ENCODE measurements around the gene SEC23B. TPM values are rescaled to one million over a fixed set of nuclear protein-coding genes. Genes with fewer than 3 reads are reported as not detected.
A peak's percentile ranks its signal among the peaks of the same experiment; 100 is the strongest.

SEC23B gene
- total and polyA plus RNA-seq, 2 of the 13 experiments (the other 11 are each of a cell fraction or from before 2014, with no cell fraction given) = 114 to 120 TPM

GRCh38 chr20:18507218-18508191 is at the start of gene SEC23B (continued):
- TF ChIP-seq FIP1L1 (IDR thresholded peaks at IDR 0.05; ENCODE audit: borderline replicate concordance, insufficient read depth, low read depth, low read length) (0 out of 2 replicates have a peak, but pooled peaks have one; percentile 83), ZNF331 (CRISPR knock-in tag; IDR thresholded peaks at IDR 0.05) (peak; percentile 73), ZNF781 (CRISPR knock-in tag; IDR thresholded peaks at IDR 0.05; ENCODE audit: borderline replicate concordance, not compliant biosample characterization) (peak; percentile 98), KDM4B (CRISPR knock-in tag; IDR thresholded peaks at IDR 0.05) (no peak; the same call in 1 of the 2 replicates), GABPB1 (CRISPR knock-in tag; IDR thresholded peaks at IDR 0.05) (peak; percentile 96), BORCS8-MEF2B (CRISPR knock-in tag; IDR thresholded peaks at IDR 0.05) (peak; percentile 88), SYNCRIP (IDR thresholded peaks at IDR 0.05; ENCODE audit: insufficient read depth, low read depth, low read length) (no peak), HMG20A (CRISPR knock-in tag; IDR thresholded peaks at IDR 0.05; ENCODE audit: borderline replicate concordance) (no peak; the same call in none of the 2 replicates), DBP (CRISPR knock-in tag; IDR thresholded peaks at IDR 0.05; ENCODE audit: not compliant biosample characterization) (peak; percentile 64), ZNF75D (CRISPR knock-in tag; IDR thresholded peaks at IDR 0.05; ENCODE audit: borderline replicate concordance) (no peak), ZMYM2 (CRISPR knock-in tag; IDR thresholded peaks at IDR 0.05) (0 out of 2 replicates have a peak, but pooled peaks have one; percentile 60), ZNF333 (CRISPR knock-in tag; IDR thresholded peaks at IDR 0.05; ENCODE audit: borderline replicate concordance) (0 out of 2 replicates have a peak, but pooled peaks have one; percentile 18), ZBTB38 (CRISPR knock-in tag; IDR thresholded peaks at IDR 0.05) (peak; percentile 13; the same call in 1 of the 2 replicates), ZFP62 (CRISPR knock-in tag; IDR thresholded peaks at IDR 0.05) (no peak), ZSCAN29 (CRISPR knock-in tag; conservative IDR thresholded peaks at IDR 0.05) (peak; percentile 74; the same call in 1 of the 2 replicates), NCOA1 (CRISPR knock-in tag; IDR thresholded peaks at IDR 0.05) (peak; percentile 70; the same call in 1 of the 2 replicates), ARNT2 (CRISPR knock-in tag; IDR thresholded peaks at IDR 0.05; ENCODE audit: low read depth) (peak; percentile 93)
- TF ChIP-seq, protein P1, sequence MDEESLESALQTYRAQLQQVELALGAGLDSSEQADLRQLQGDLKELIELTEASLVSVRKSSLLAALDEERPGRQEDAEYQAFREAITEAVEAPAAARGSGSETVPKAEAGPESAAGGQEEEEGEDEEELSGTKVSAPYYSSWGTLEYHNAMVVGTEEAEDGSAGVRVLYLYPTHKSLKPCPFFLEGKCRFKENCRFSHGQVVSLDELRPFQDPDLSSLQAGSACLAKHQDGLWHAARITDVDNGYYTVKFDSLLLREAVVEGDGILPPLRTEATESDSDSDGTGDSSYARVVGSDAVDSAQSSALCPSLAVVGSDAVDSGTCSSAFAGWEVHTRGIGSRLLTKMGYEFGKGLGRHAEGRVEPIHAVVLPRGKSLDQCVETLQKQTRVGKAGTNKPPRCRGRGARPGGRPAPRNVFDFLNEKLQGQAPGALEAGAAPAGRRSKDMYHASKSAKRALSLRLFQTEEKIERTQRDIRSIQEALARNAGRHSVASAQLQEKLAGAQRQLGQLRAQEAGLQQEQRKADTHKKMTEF (CRISPR knock-in tag; IDR thresholded peaks at IDR 0.05) = peak; percentile 99
- TF ChIP-seq, protein P2, sequence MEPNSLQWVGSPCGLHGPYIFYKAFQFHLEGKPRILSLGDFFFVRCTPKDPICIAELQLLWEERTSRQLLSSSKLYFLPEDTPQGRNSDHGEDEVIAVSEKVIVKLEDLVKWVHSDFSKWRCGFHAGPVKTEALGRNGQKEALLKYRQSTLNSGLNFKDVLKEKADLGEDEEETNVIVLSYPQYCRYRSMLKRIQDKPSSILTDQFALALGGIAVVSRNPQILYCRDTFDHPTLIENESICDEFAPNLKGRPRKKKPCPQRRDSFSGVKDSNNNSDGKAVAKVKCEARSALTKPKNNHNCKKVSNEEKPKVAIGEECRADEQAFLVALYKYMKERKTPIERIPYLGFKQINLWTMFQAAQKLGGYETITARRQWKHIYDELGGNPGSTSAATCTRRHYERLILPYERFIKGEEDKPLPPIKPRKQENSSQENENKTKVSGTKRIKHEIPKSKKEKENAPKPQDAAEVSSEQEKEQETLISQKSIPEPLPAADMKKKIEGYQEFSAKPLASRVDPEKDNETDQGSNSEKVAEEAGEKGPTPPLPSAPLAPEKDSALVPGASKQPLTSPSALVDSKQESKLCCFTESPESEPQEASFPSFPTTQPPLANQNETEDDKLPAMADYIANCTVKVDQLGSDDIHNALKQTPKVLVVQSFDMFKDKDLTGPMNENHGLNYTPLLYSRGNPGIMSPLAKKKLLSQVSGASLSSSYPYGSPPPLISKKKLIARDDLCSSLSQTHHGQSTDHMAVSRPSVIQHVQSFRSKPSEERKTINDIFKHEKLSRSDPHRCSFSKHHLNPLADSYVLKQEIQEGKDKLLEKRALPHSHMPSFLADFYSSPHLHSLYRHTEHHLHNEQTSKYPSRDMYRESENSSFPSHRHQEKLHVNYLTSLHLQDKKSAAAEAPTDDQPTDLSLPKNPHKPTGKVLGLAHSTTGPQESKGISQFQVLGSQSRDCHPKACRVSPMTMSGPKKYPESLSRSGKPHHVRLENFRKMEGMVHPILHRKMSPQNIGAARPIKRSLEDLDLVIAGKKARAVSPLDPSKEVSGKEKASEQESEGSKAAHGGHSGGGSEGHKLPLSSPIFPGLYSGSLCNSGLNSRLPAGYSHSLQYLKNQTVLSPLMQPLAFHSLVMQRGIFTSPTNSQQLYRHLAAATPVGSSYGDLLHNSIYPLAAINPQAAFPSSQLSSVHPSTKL (CRISPR knock-in tag; IDR thresholded peaks at IDR 0.05) = peak; percentile 67
- TF ChIP-seq, protein P3, sequence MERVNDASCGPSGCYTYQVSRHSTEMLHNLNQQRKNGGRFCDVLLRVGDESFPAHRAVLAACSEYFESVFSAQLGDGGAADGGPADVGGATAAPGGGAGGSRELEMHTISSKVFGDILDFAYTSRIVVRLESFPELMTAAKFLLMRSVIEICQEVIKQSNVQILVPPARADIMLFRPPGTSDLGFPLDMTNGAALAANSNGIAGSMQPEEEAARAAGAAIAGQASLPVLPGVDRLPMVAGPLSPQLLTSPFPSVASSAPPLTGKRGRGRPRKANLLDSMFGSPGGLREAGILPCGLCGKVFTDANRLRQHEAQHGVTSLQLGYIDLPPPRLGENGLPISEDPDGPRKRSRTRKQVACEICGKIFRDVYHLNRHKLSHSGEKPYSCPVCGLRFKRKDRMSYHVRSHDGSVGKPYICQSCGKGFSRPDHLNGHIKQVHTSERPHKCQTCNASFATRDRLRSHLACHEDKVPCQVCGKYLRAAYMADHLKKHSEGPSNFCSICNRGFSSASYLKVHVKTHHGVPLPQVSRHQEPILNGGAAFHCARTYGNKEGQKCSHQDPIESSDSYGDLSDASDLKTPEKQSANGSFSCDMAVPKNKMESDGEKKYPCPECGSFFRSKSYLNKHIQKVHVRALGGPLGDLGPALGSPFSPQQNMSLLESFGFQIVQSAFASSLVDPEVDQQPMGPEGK (CRISPR knock-in tag; IDR thresholded peaks at IDR 0.05) = peak; percentile 52
